T-helper 2 cell treated with Interferon-gamma antibody and Interleukin-4, amounts not matched to agents 5 μg/mL and 100 μg/mL, for 36 hours (primary cell): ENCODE measurements around the gene CDPF1.

Source experiments
- DNase-seq: peaks from one replicate; pipeline ENCODE4 v3.0.0; 2021; ENCODE audit warnings: low spot score
- H3K27ac Mint-ChIP-seq: one replicate; pipeline ENCODE4 v1.8.0; 2021; ENCODE audit warnings: mild to moderate bottlenecking, mixed read lengths
- H3K27me3 Mint-ChIP-seq: one replicate; pipeline ENCODE4 v1.8.0; 2021; ENCODE audit warnings: low read depth, mixed read lengths
- H3K36me3 Mint-ChIP-seq: one replicate; pipeline ENCODE4 v1.8.0; 2021; ENCODE audit warnings: low read depth, mixed read lengths
- H3K4me1 Mint-ChIP-seq: one replicate; pipeline ENCODE4 v1.8.0; 2021; ENCODE audit warnings: low read depth, mixed read lengths
- H3K4me3 Mint-ChIP-seq: one replicate; pipeline ENCODE4 v1.8.0; 2022; ENCODE audit warnings: mild to moderate bottlenecking, moderate library complexity, mixed read lengths
- H3K9me3 Mint-ChIP-seq: one replicate; pipeline ENCODE4 v1.8.0; 2021; ENCODE audit warnings: mixed read lengths

The CDPF1 gene

DNA sequence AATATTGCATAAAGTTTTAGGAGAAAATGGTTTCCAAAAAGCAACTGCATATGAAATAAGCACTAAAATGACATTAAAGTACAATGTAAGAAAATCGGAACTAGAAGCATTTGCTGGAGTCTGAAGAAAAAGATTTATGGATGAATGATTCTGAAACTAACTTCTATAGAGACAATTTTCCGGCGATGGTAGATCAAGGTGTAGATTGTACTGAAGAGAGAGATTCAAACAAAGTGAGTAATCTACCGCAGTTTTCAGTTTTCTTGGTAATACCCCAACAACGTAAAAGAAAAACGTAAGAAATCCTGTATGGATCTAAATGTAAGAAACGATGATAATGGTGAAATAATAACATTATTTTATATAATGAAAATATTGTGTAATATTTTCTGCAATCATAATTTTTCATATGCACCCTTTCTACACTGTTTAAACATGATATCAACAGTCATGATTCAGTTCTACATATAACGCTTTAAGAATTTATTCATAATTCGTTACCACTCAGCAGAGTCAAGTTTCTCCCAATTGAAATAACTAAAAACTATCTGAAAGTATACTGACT lies 1.8 kb upstream of the CDPF1 start:
- H3K27me3 Mint-ChIP-seq: peaks cover 5% of the 10 kb centered on the region
- peak overlapping the region; percentile 84 for H3K4me3 Mint-ChIP-seq
- peaks cover 5% of the 10 kb centered on the region for H3K36me3 Mint-ChIP-seq
- peak; percentile 24 for DNase-seq
- H3K4me1 Mint-ChIP-seq: peaks cover 22% of the 10 kb centered on the region
- H3K27ac Mint-ChIP-seq: peak overlapping the region; percentile 58
- no peaks in the 10 kb centered on the region for H3K9me3 Mint-ChIP-seq

DNA sequence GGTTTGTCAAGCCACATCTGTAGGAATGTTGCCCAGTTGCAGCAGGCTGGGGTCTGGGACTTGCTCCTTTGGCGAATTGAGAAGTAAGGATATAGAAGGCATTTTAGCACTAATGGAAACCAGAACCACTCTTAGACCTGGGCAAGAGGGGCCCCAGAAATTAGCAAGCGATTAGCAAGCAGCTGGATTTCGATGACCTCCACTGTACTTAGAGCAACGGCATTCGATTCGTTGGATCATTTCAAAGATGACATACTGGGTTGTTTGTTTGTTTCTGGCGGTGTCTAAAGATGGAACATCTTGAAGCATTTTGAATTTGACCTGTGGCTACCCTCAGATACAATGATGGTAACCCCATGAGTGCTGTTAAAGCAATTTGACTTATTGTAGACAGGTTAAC lies 1.2 kb upstream of the CDPF1 start:
- Mint-ChIP-seq H3K27me3 (no peaks in the 10 kb centered on the region), H3K4me3 (peak overlapping the region; percentile 84), H3K9me3 (no peaks in the 10 kb centered on the region), H3K4me1 (peaks cover 22% of the 10 kb centered on the region), H3K27ac (peak overlapping the region; percentile 80), H3K36me3 (peaks cover 7% of the 10 kb centered on the region)
- no peak for DNase-seq

GRCh38 chr22:46250783-46251125 lies 661 bp upstream of the CDPF1 start:
- Mint-ChIP-seq H3K27me3 (no peaks in the 10 kb centered on the region), H3K4me1 (peaks cover 22% of the 10 kb centered on the region), H3K4me3 (peak overlapping the region; percentile 84), H3K27ac (peak overlapping the region; percentile 80), H3K9me3 (no peaks in the 10 kb centered on the region), H3K36me3 (peaks cover 7% of the 10 kb centered on the region)
- no peak for DNase-seq

DNA sequence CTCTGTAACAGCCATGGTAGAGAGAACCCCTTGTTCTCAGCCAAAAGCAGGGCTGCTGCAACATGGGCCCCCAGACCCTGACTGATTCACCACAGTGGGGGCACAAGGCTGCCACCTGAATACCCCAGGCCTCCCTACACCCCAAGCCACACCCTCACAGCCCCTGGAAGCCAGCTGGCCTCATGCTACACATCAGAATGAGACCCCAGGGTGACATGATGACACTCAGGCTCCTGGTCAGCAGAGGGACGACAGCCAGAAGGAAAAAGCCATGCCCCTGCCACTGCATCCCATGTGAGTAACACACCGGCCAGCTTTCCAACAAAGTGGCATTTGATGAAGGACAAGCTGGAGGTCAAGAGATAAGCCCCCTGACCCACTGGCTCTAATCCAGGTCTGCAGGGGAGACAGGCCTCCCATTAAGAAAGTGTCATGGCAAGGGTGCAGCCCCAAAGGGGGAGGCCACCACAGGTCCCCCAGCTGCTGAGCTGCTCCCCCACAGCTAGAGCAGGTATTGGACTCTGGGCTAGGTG lies 2.6 kb downstream of the CDPF1 start:
- peaks cover 15% of the 10 kb centered on the region for H3K4me1 Mint-ChIP-seq
- no peak for DNase-seq
- H3K27me3 Mint-ChIP-seq: no peaks in the 10 kb centered on the region
- H3K9me3 Mint-ChIP-seq: no peaks in the 10 kb centered on the region
- H3K27ac Mint-ChIP-seq: no peak overlapping the region
- peaks cover 2% of the 10 kb centered on the region for H3K36me3 Mint-ChIP-seq
- H3K4me3 Mint-ChIP-seq: no peak overlapping the region

DNA sequence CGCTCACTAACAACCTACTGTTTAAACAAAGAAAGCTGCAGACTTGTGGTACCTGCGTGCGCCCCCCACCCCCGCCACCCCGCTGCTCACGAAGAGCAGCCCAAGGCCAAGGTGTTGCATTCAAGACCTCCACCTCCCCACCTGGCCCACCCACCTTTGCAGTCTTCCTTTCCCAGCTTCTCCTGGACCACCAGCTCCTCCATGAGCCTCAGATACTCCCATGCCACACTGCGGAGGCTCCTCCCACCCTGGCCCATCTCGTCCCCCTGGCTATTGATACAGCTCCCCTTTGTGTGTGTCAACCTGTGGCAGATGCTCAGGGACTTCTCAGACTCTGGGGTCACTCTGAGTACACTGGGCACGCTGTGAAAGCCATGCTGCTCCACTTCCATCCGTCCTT lies 3.9 kb downstream of the CDPF1 start:
- DNase-seq: no peak
- no peaks in the 10 kb centered on the region for H3K27me3 Mint-ChIP-seq
- H3K27ac Mint-ChIP-seq: no peak overlapping the region
- no peak overlapping the region for H3K4me3 Mint-ChIP-seq
- peaks cover 7% of the 10 kb centered on the region for H3K4me1 Mint-ChIP-seq
- no peaks in the 10 kb centered on the region for H3K9me3 Mint-ChIP-seq
- peaks cover 2% of the 10 kb centered on the region for H3K36me3 Mint-ChIP-seq

DNA sequence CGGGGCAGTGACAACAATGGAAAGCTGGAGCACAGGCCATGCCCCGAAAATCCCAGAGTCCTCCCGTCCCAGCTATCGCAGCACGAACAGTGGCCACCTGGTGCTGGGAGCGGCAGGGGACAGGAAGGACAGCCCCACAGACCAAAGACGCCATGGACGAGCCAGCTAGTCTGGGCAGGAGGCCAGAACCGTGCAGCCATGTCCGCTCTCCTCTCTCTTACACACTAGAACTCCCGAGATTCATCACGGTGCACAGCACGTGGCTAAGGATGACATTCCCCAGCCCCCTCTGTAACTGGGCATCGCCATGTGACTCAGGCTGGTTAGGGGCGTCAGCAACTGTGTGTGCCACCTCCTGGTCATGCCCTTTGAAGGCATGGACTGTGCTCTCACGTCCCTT lies 4.6 kb downstream of the CDPF1 start:
- Mint-ChIP-seq H3K27me3 (no peaks in the 10 kb centered on the region), H3K9me3 (no peaks in the 10 kb centered on the region), H3K36me3 (peaks cover 2% of the 10 kb centered on the region), H3K4me3 (no peak overlapping the region), H3K27ac (no peak overlapping the region), H3K4me1 (peaks cover 7% of the 10 kb centered on the region)
- no peak for DNase-seq

- H3K36me3 Mint-ChIP-seq: peaks cover 2% of the 10 kb centered on the region
- H3K4me3 Mint-ChIP-seq: no peak overlapping the region
- no peaks in the 10 kb centered on the region for H3K27me3 Mint-ChIP-seq
- no peak overlapping the region for H3K27ac Mint-ChIP-seq
- DNase-seq: no peak
- H3K4me1 Mint-ChIP-seq: peaks cover 14% of the 10 kb centered on the region
- no peaks in the 10 kb centered on the region for H3K9me3 Mint-ChIP-seq
Measured at GRCh38 chr22:46244771-46245170, 5.3 kb downstream of the CDPF1 start.

GRCh38 chr22:46242076-46242475 lies 8.0 kb downstream of the CDPF1 start:
- H3K9me3 Mint-ChIP-seq: no peaks in the 10 kb centered on the region
- no peak for DNase-seq
- H3K36me3 Mint-ChIP-seq: peaks cover 7% of the 10 kb centered on the region
- H3K27me3 Mint-ChIP-seq: no peaks in the 10 kb centered on the region
- peaks cover 14% of the 10 kb centered on the region for H3K4me1 Mint-ChIP-seq
- no peak overlapping the region for H3K4me3 Mint-ChIP-seq
- H3K27ac Mint-ChIP-seq: no peak overlapping the region

GRCh38 chr22:46241396-46242007 lies 8.6 kb downstream of the CDPF1 start:
- Mint-ChIP-seq H3K27me3 (no peaks in the 10 kb centered on the region), H3K4me1 (peaks cover 14% of the 10 kb centered on the region), H3K4me3 (no peak overlapping the region), H3K27ac (no peak overlapping the region), H3K9me3 (no peaks in the 10 kb centered on the region), H3K36me3 (peaks cover 7% of the 10 kb centered on the region)
- no peak for DNase-seq

DNA sequence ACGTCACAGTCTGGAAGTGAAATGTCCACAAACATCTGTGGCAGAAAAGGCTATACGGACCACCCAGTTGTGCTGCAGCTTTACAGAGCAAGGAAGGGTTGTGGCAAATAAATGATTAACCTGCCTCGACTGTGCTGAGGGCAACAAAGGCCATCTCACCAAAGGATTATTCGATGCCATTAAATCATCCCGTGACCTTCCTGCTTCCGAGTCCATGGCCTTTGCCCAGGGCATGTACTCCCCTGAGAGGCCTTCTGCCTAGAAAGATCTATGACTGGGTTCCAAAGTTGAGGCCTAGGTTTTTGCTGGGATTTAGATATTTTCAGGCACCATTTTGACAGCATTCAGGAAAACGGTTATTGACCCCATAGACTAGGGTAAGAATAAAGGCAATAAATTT lies 9.2 kb downstream of the CDPF1 start:
- Mint-ChIP-seq H3K9me3 (no peaks in the 10 kb centered on the region), H3K4me1 (peaks cover 14% of the 10 kb centered on the region), H3K27ac (no peak overlapping the region), H3K4me3 (no peak overlapping the region), H3K27me3 (no peaks in the 10 kb centered on the region), H3K36me3 (peaks cover 5% of the 10 kb centered on the region)
- no peak for DNase-seq

DNA sequence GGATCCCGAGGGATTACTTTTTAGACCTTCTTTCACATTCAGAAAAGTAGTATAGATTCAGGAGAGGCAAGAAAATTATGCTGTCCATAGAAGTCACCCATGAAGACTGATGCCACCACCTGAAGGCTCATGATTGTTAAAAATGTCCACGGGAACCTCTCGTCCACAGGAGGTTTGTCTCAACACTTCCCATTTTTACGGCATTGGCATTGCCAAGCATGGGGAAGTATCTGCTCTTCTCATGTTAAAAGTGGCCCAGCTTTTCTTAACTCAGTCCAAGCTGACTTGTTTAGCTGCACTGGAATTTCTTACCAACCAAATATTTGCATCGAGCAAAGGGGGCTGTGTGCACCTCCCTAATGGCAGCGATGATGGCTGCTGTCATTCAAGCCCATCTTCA lies 9.6 kb downstream of the CDPF1 start:
- Mint-ChIP-seq H3K9me3 (no peaks in the 10 kb centered on the region), H3K4me3 (peak overlapping the region; percentile 14), H3K27me3 (no peaks in the 10 kb centered on the region), H3K4me1 (peaks cover 14% of the 10 kb centered on the region), H3K36me3 (peaks cover 5% of the 10 kb centered on the region), H3K27ac (no peak overlapping the region)
- DNase-seq: no peak

GRCh38 chr22:46240073-46240472 lies 10.0 kb downstream of the CDPF1 start:
- H3K4me1 Mint-ChIP-seq: peaks cover 14% of the 10 kb centered on the region
- H3K36me3 Mint-ChIP-seq: peaks cover 5% of the 10 kb centered on the region
- H3K27ac Mint-ChIP-seq: no peak overlapping the region
- DNase-seq: no peak
- H3K9me3 Mint-ChIP-seq: no peaks in the 10 kb centered on the region
- H3K27me3 Mint-ChIP-seq: no peaks in the 10 kb centered on the region
- H3K4me3 Mint-ChIP-seq: peak overlapping the region; percentile 14

GRCh38 chr22:46239261-46240048 lies 10.6 kb downstream of the CDPF1 start:
- Mint-ChIP-seq H3K27me3 (no peaks in the 10 kb centered on the region), H3K9me3 (no peaks in the 10 kb centered on the region), H3K36me3 (peaks cover 5% of the 10 kb centered on the region), H3K4me1 (peaks cover 14% of the 10 kb centered on the region), H3K27ac (peak overlapping the region; percentile 42), H3K4me3 (peak overlapping the region; percentile 14)
- no peak for DNase-seq

GRCh38 chr22:46238541-46238940 lies 11.6 kb downstream of the CDPF1 start:
- Mint-ChIP-seq H3K9me3 (no peaks in the 10 kb centered on the region), H3K4me3 (no peak overlapping the region), H3K4me1 (peaks cover 14% of the 10 kb centered on the region), H3K27ac (no peak overlapping the region), H3K36me3 (peaks cover 5% of the 10 kb centered on the region), H3K27me3 (no peaks in the 10 kb centered on the region)
- DNase-seq: no peak
